ENCODE measurements around the gene C10orf67.

Gene C10orf67

GRCh38 chr10:23293145-23293724, 51.4 kb downstream of the C10orf67 start:
- H3K4me3 ChIP-seq (ENCODE audit: low read depth, low read length): no peak overlapping the region
- DNase-seq (ENCODE audit: low read depth, low spot score): peak; percentile 11
- in situ Hi-C loops (cut with HindIII; ENCODE audit: low sequenced_read_pairs): no loop called here
- peak; percentile 59 for TF ChIP-seq CTCF (IDR thresholded peaks at IDR 0.05; ENCODE audit: low read depth, low read length)

GRCh38 chr10:23291551-23292334, 52.9 kb downstream of the C10orf67 start:
- no peak overlapping the region for H3K4me3 ChIP-seq (ENCODE audit: low read depth, low read length)
- no peak for DNase-seq (ENCODE audit: low read depth, low spot score)
- in situ Hi-C loops (cut with HindIII; ENCODE audit: low sequenced_read_pairs): no loop called here
- TF ChIP-seq CTCF (IDR thresholded peaks at IDR 0.05; ENCODE audit: low read depth, low read length): no peak

GRCh38 chr10:23284674-23285335, 59.8 kb downstream of the C10orf67 start:
- H3K4me3 ChIP-seq (ENCODE audit: low read depth, low read length): no peak overlapping the region
- no peak for TF ChIP-seq CTCF (IDR thresholded peaks at IDR 0.05; ENCODE audit: low read depth, low read length)
- in situ Hi-C loops (cut with HindIII; ENCODE audit: low sequenced_read_pairs): no loop called here
- DNase-seq (ENCODE audit: low read depth, low spot score): no peak

GRCh38 chr10:23284155-23284554, 60.4 kb downstream of the C10orf67 start:
- DNase-seq (ENCODE audit: low read depth, low spot score): no peak
- in situ Hi-C loops (cut with HindIII; ENCODE audit: low sequenced_read_pairs): no loop called here
- TF ChIP-seq CTCF (IDR thresholded peaks at IDR 0.05; ENCODE audit: low read depth, low read length): no peak
- no peak overlapping the region for H3K4me3 ChIP-seq (ENCODE audit: low read depth, low read length)

GRCh38 chr10:23283680-23284079, 60.9 kb downstream of the C10orf67 start:
- H3K4me3 ChIP-seq (ENCODE audit: low read depth, low read length): no peak overlapping the region
- in situ Hi-C loops (cut with HindIII; ENCODE audit: low sequenced_read_pairs): no loop called here
- no peak for TF ChIP-seq CTCF (IDR thresholded peaks at IDR 0.05; ENCODE audit: low read depth, low read length)
- DNase-seq (ENCODE audit: low read depth, low spot score): no peak

- H3K4me3 ChIP-seq (ENCODE audit: low read depth, low read length): no peak overlapping the region
- in situ Hi-C loops (cut with HindIII; ENCODE audit: low sequenced_read_pairs): no loop called here
- no peak for TF ChIP-seq CTCF (IDR thresholded peaks at IDR 0.05; ENCODE audit: low read depth, low read length)
- DNase-seq (ENCODE audit: low read depth, low spot score): no peak
Measured at GRCh38 chr10:23281044-23281433, 63.6 kb downstream of the C10orf67 start.
